ENCODE data around the gene ROR1. TPM values are rescaled to one million over a fixed set of nuclear protein-coding genes. Genes with fewer than 3 reads are reported as not detected.

The ROR1 gene
- total and polyA plus RNA-seq, 2 donors (not counting 1 experiment from before 2014, with no cell fraction given): 14.5 to 16.5 TPM

GRCh38 chr1:63951059-63951946 lies 177.5 kb downstream of the ROR1 start:
- Histone ChIP-seq H2AFZ (ENCODE audit: low read length) (no peak overlapping the region), H3K9me3 (ENCODE audit: control insufficient read depth, insufficient read depth, low read depth, low read length) (peaks cover 2% of the 10 kb centered on the region), H3K36me3 (ENCODE audit: control insufficient read depth, insufficient read depth, low read length) (no peaks in the 10 kb centered on the region), H4K20me1 (ENCODE audit: control insufficient read depth, extremely low read depth, insufficient read depth, low read length) (no peaks in the 10 kb centered on the region), H3K4me3 (replicated peaks in 1 of 4; ENCODE audit: control extremely low read depth in 1 of 4, insufficient read depth in 1 of 4, low read depth in 3 of 4, low read length in 4 of 4) (no peak overlapping the region), H3K4me1 (ENCODE audit: control insufficient read depth, extremely low read depth, insufficient read depth, low read length) (peaks cover 6% of the 10 kb centered on the region), H3K79me2 (ENCODE audit: control insufficient read depth, insufficient read depth, low read length) (no peaks in the 10 kb centered on the region), H3K27me3 (ENCODE audit: control insufficient read depth, insufficient read depth, low read length) (no peaks in the 10 kb centered on the region), H3K27ac (ENCODE audit: insufficient read depth, low read length) (no peak overlapping the region), H3K4me2 (ENCODE audit: extremely low read depth, insufficient read depth, low read length) (no peak overlapping the region), H3K9ac (ENCODE audit: insufficient read depth, low read length) (no peak overlapping the region)
- no peak for TF ChIP-seq EZH2 (IDR thresholded peaks at IDR 0.05; ENCODE audit: low read length, missing control alignments)
- no peak for TF ChIP-seq CTCF (conservative IDR thresholded peaks at IDR 0.05 in 1 of 2, IDR thresholded peaks at IDR 0.05 in 1 of 2; ENCODE audit: low read depth in 1 of 2, low read length in 2 of 2)
- peak in 1 of 2 donors; percentile 88 for DNase-seq (ENCODE audit: low read depth in 2 of 2)

GRCh38 chr1:63954187-63954586 lies 180.4 kb downstream of the ROR1 start:
- H3K27me3 ChIP-seq (ENCODE audit: control insufficient read depth, insufficient read depth, low read length): no peaks in the 10 kb centered on the region
- no peaks in the 10 kb centered on the region for H3K79me2 ChIP-seq (ENCODE audit: control insufficient read depth, insufficient read depth, low read length)
- no peaks in the 10 kb centered on the region for H4K20me1 ChIP-seq (ENCODE audit: control insufficient read depth, extremely low read depth, insufficient read depth, low read length)
- no peaks in the 10 kb centered on the region for H3K36me3 ChIP-seq (ENCODE audit: control insufficient read depth, insufficient read depth, low read length)
- DNase-seq (ENCODE audit: low read depth in 2 of 2): no peak
- peaks cover 6% of the 10 kb centered on the region for H3K4me1 ChIP-seq (ENCODE audit: control insufficient read depth, extremely low read depth, insufficient read depth, low read length)
- H3K9me3 ChIP-seq (ENCODE audit: control insufficient read depth, insufficient read depth, low read depth, low read length): peaks cover 2% of the 10 kb centered on the region
- no peak overlapping the region for H3K9ac ChIP-seq (ENCODE audit: insufficient read depth, low read length)
- H3K4me2 ChIP-seq (ENCODE audit: extremely low read depth, insufficient read depth, low read length): no peak overlapping the region
- H3K4me3 ChIP-seq (replicated peaks in 1 of 4; ENCODE audit: control extremely low read depth in 1 of 4, insufficient read depth in 1 of 4, low read depth in 3 of 4, low read length in 4 of 4): no peak overlapping the region
- no peak overlapping the region for H3K27ac ChIP-seq (ENCODE audit: insufficient read depth, low read length)
- H2AFZ ChIP-seq (ENCODE audit: low read length): no peak overlapping the region
- TF ChIP-seq EZH2 (IDR thresholded peaks at IDR 0.05; ENCODE audit: low read length, missing control alignments) (no peak), CTCF (conservative IDR thresholded peaks at IDR 0.05 in 1 of 2, IDR thresholded peaks at IDR 0.05 in 1 of 2; ENCODE audit: low read depth in 1 of 2, low read length in 2 of 2) (no peak)

GRCh38 chr1:63955370-63956145 lies 181.7 kb downstream of the ROR1 start:
- H3K9me3 ChIP-seq (ENCODE audit: control insufficient read depth, insufficient read depth, low read depth, low read length): peaks cover 2% of the 10 kb centered on the region
- peak; percentile 17 to 22 for DNase-seq (ENCODE audit: low read depth in 2 of 2)
- H3K79me2 ChIP-seq (ENCODE audit: control insufficient read depth, insufficient read depth, low read length): no peaks in the 10 kb centered on the region

More at GRCh38 chr1:63955370-63956145, 181.7 kb downstream of the ROR1 start:
- Histone ChIP-seq H3K36me3 (ENCODE audit: control insufficient read depth, insufficient read depth, low read length) (no peaks in the 10 kb centered on the region), H3K4me3 (replicated peaks in 1 of 4; ENCODE audit: control extremely low read depth in 1 of 4, insufficient read depth in 1 of 4, low read depth in 3 of 4, low read length in 4 of 4) (no peak overlapping the region), H3K27me3 (ENCODE audit: control insufficient read depth, insufficient read depth, low read length) (no peaks in the 10 kb centered on the region), H3K9ac (ENCODE audit: insufficient read depth, low read length) (no peak overlapping the region), H2AFZ (ENCODE audit: low read length) (no peak overlapping the region), H3K27ac (ENCODE audit: insufficient read depth, low read length) (no peak overlapping the region), H3K4me1 (ENCODE audit: control insufficient read depth, extremely low read depth, insufficient read depth, low read length) (peaks cover under 1% of the 10 kb centered on the region), H4K20me1 (ENCODE audit: control insufficient read depth, extremely low read depth, insufficient read depth, low read length) (no peaks in the 10 kb centered on the region), H3K4me2 (ENCODE audit: extremely low read depth, insufficient read depth, low read length) (no peak overlapping the region)
- TF ChIP-seq EZH2 (IDR thresholded peaks at IDR 0.05; ENCODE audit: low read length, missing control alignments) (no peak), CTCF (conservative IDR thresholded peaks at IDR 0.05 in 1 of 2, IDR thresholded peaks at IDR 0.05 in 1 of 2; ENCODE audit: low read depth in 1 of 2, low read length in 2 of 2) (no peak)
